Melanocyte of skin (primary cell): Measurements from ENCODE around the gene FAM177B. TPM values are rescaled to one million over a fixed set of nuclear protein-coding genes. Genes with fewer than 3 reads are reported as not detected.

Experiments used
- total RNA-seq, 2 donors: library from RNA; depleted of rRNA; stranded (reverse); fragments of >200 nt; gene quantifications; 2 replicates each; pipeline ENCODE4 v1.2.3, GENCODE V29; 2012

Gene FAM177B
- under 1 TPM in 1 of 2 donors, not detected in 1; under 0.01 TPM for total RNA-seq

GRCh38 chr1:222736972-222737371 is at the start of gene FAM177B:
FAM177B (plus strand) TSS chr1:222737202; CDS start chr1:222746546, 9,344 bp downstream.

GRCh38 chr1:222712253-222713090 is 24.5 kb upstream of the FAM177B start, which contains the start of the genes AIDA and BROX:
AIDA (minus strand) TSS chr1:222712491; CDS start chr1:222712317, 174 bp downstream.
BROX (plus strand) TSS chr1:222712564; CDS start chr1:222715700, 3,136 bp downstream.

Other genes starting within 250 kb of the FAM177B start
- gene HHIPL2, start 189.1 kb upstream of the FAM177B start, total RNA-seq: under 1 TPM in 1 of 2 donors, not detected in 1; under 0.01 TPM
- 10 to 100 TPM in 1 of 2 donors, 1 to 10 TPM in 1; 7.2 to 15.0 TPM for gene TAF1A, start 147.3 kb upstream of the FAM177B start, total RNA-seq
- 10 to 100 TPM; 39.3 to 41.6 TPM for gene MIA3, start 119.1 kb upstream of the FAM177B start, total RNA-seq
- gene AIDA, start 24.7 kb upstream of the FAM177B start, total RNA-seq: 10 to 100 TPM; 27.9 to 44.6 TPM
- gene BROX, start 24.6 kb upstream of the FAM177B start, total RNA-seq: 10 to 100 TPM; 56.6 to 62.6 TPM
- 10 to 100 TPM in 1 of 2 donors, 1 to 10 TPM in 1; 10.0 to 11.4 TPM for gene DISP1, start 77.8 kb downstream of the FAM177B start, total RNA-seq